A549 (cell line): Measurements from ENCODE around the gene DUOX1.

Experiments
- BCL3 ChIP-seq: fragments of >200 bp; sonication (Bioruptor Twin); formaldehyde crosslinking; IDR thresholded peaks from 3 replicates; pipeline ENCODE4 v1.6.1; 2016
- CTCF ChIP-seq: fragments of >200 bp; sonication (Bioruptor Twin); formaldehyde crosslinking; IDR thresholded peaks from 3 replicates; pipeline ENCODE4 v1.5.1; 2016
- MYC ChIP-seq: IDR thresholded peaks from 2 replicates; pipeline ENCODE4 v1.6.1; 2012; ENCODE audit warnings: mild to moderate bottlenecking, inconsistent platforms, low read length, improper control_type of control experiment, borderline replicate concordance
- RCOR1 ChIP-seq: fragments of 150-350 bp; IDR thresholded peaks from 2 replicates; pipeline ENCODE4 v1.6.1; 2014; ENCODE audit warnings: antibody characterized with exemption, low read length, low read depth

- TF ChIP-seq RCOR1, result no peak
- TF ChIP-seq BCL3, result no peak
- no peak for TF ChIP-seq CTCF
- no peak for TF ChIP-seq MYC
Measured at GRCh38 chr15:45150997-45151396, 21.2 kb downstream of the DUOX1 start.
